GM23338 (cell line): Measurements from ENCODE around the gene CHRD. TPM values are rescaled to one million over a fixed set of nuclear protein-coding genes. Genes with fewer than 3 reads are reported as not detected.

Experiments used
- ATAC-seq: fragments of 200-7000 bp; cut with Tn5 transposase; 3 replicates; pipeline ENCODE4 v1.9.1; 2020
- DNase-seq: peaks from one replicate; pipeline ENCODE4 v3.0.0-alpha.2; 2015; ENCODE audit warnings: low spot score
- H2AFZ ChIP-seq: fragments of 200-600 bp; sonication (generic); 2 replicates; pipeline ENCODE4 v1.8.0; 2016; ENCODE audit warnings: antibody characterized with exemption, mild to moderate bottlenecking, moderate library complexity
- H3F3A ChIP-seq: fragments of 200-600 bp; sonication (generic); replicated peaks from 2 replicates; pipeline ENCODE4 v1.8.0; 2017; ENCODE audit warnings: antibody characterized with exemption, mixed run types, low read depth
- H3K27ac ChIP-seq: fragments of 200-600 bp; sonication (generic); 2 replicates; pipeline ENCODE4 v1.6.1; 2016; ENCODE audit warnings: low read depth
- H3K27me3 ChIP-seq: fragments of 200-600 bp; sonication (generic); 2 replicates; pipeline ENCODE4 v1.8.0; 2016; ENCODE audit warnings: mild to moderate bottlenecking, mixed run types, moderate library complexity; ENCODE audit not compliant: insufficient read depth
- H3K36me3 ChIP-seq: fragments of 200-600 bp; sonication (generic); 2 replicates; pipeline ENCODE4 v1.8.0; 2016; ENCODE audit warnings: mild to moderate bottlenecking; ENCODE audit not compliant: insufficient read depth
- H3K4me1 ChIP-seq: fragments of 200-600 bp; sonication (generic); 2 replicates; pipeline ENCODE4 v1.8.0; 2016; ENCODE audit warnings: mild to moderate bottlenecking, moderate library complexity; ENCODE audit not compliant: insufficient read depth
- H3K4me2 ChIP-seq: fragments of 200-600 bp; sonication (generic); 2 replicates; pipeline ENCODE4 v1.7.1; 2017; ENCODE audit warnings: mixed run types
- H3K4me3 ChIP-seq: fragments of 200-600 bp; sonication (generic); 2 replicates; pipeline ENCODE4 v1.6.1; 2016; ENCODE audit warnings: mixed run types
- H3K79me2 ChIP-seq: fragments of 200-600 bp; sonication (generic); replicated peaks from 2 replicates; pipeline ENCODE4 v1.8.0; 2017; ENCODE audit warnings: mild to moderate bottlenecking; ENCODE audit not compliant: insufficient read depth
- H3K9me2 ChIP-seq: fragments of 200-600 bp; sonication (generic); 2 replicates; pipeline ENCODE4 v1.8.0; 2017; ENCODE audit not compliant: insufficient read depth
- H4K20me1 ChIP-seq: fragments of 200-600 bp; sonication (generic); replicated peaks from 2 replicates; pipeline ENCODE4 v1.8.0; 2017; ENCODE audit warnings: mild to moderate bottlenecking; ENCODE audit not compliant: insufficient read depth
- H3K27ac Mint-ChIP-seq: 2 replicates; pipeline ENCODE4 v1.8.0; 2020; ENCODE audit warnings: inconsistent platforms, mild to moderate bottlenecking, moderate library complexity, mixed read lengths
- H3K27me3 Mint-ChIP-seq: 3 replicates; pipeline ENCODE4 v1.8.0; 2022; ENCODE audit warnings: low read depth, mild to moderate bottlenecking, moderate library complexity, mixed read lengths, inconsistent platforms; ENCODE audit not compliant: insufficient read depth, poor library complexity
- H3K36me3 Mint-ChIP-seq: 3 replicates; pipeline ENCODE4 v1.8.0; 2021; ENCODE audit warnings: low read depth, mild to moderate bottlenecking, inconsistent platforms, moderate library complexity, mixed read lengths
- H3K4me1 Mint-ChIP-seq: 3 replicates; pipeline ENCODE4 v1.8.0; 2020; ENCODE audit warnings: mild to moderate bottlenecking, inconsistent platforms, mixed read lengths
- H3K4me3 Mint-ChIP-seq: 3 replicates; pipeline ENCODE4 v1.8.0; 2021; ENCODE audit warnings: moderate library complexity, mild to moderate bottlenecking, inconsistent platforms, mixed read lengths
- H3K9me3 Mint-ChIP-seq: 3 replicates; pipeline ENCODE4 v1.8.0; 2020; ENCODE audit warnings: moderate library complexity, mild to moderate bottlenecking, inconsistent platforms, mixed read lengths
- CREB1 ChIP-seq: fragments of 250-450 bp; sonication (Bioruptor Pico); IDR thresholded peaks from 2 replicates; pipeline ENCODE4 v1.5.0; 2020; ENCODE audit warnings: low read depth, mild to moderate bottlenecking, moderate library complexity
- ETS1 ChIP-seq: IDR thresholded peaks from 2 replicates; pipeline ENCODE4 v1.6.1; 2016; ENCODE audit warnings: antibody characterized with exemption
- EZH2 ChIP-seq: fragments of 200-600 bp; sonication (generic); IDR thresholded peaks from one replicate; pipeline ENCODE4 v1.8.0; 2017; ENCODE audit warnings: antibody characterized with exemption, mild to moderate bottlenecking, low read depth; ENCODE audit not compliant: unreplicated experiment
- EZH2phosphoT487 ChIP-seq: fragments of 200-600 bp; sonication (generic); IDR thresholded peaks from one replicate; pipeline ENCODE4 v1.8.1; 2018; ENCODE audit warnings: antibody characterized with exemption; ENCODE audit not compliant: unreplicated experiment
- NANOG ChIP-seq: IDR thresholded peaks from 2 replicates; pipeline ENCODE4 v1.6.1; 2016; ENCODE audit warnings: antibody characterized with exemption, borderline replicate concordance
- REST ChIP-seq: IDR thresholded peaks from one replicate; pipeline ENCODE4 v1.6.1; 2018; ENCODE audit warnings: antibody characterized with exemption; ENCODE audit not compliant: unreplicated experiment
- ZNF114 ChIP-seq: fragments of 250-450 bp; sonication (Bioruptor Pico); IDR thresholded peaks from 2 replicates; pipeline ENCODE4 v1.5.0; 2020; ENCODE audit warnings: mild to moderate bottlenecking, moderate library complexity
- polyA plus RNA-seq: library from polyadenylated mRNA; unstranded; fragments of >200 nt; fragmentation: Nextera tagmentation; extraction: Ambion mirVana; gene quantifications from 2 replicates; pipeline ENCODE4 v1.2.1, GENCODE V29; 2016
- total RNA-seq: library from RNA; depleted of rRNA; stranded (reverse); fragments of >200 nt; shearing (Covaris generic); gene quantifications from 2 replicates; pipeline ENCODE4 v1.2.3, GENCODE V29; 2014

The CHRD gene
- total and polyA plus RNA-seq, 2 experiments from 2014 or later, result 0.34 to 0.66 TPM

- H3K4me3 Mint-ChIP-seq, result no peak overlapping the region
- no peaks in the 10 kb centered on the region for H4K20me1 ChIP-seq
- no peaks in the 10 kb centered on the region for H3K9me3 Mint-ChIP-seq
- 0 out of 2 replicates have a peak overlapping the region, but pooled peaks have one; percentile 47 for H2AFZ ChIP-seq
- TF ChIP-seq EZH2phosphoT487, result no peak
- peaks cover 7% of the 10 kb centered on the region; the same call in 1 of the 3 replicates for H3K4me1 Mint-ChIP-seq
- H3K9me2 ChIP-seq, result no peaks in the 10 kb centered on the region
- no peaks in the 10 kb centered on the region; the same call in 1 of the 2 replicates for H3K4me1 ChIP-seq
- DNase-seq, result no peak
- H3K79me2 ChIP-seq, result no peaks in the 10 kb centered on the region
- H3K36me3 Mint-ChIP-seq, result no peaks in the 10 kb centered on the region
- H3K4me3 ChIP-seq, result no peak overlapping the region
- no peak for ATAC-seq
- H3K4me2 ChIP-seq, result no peak overlapping the region
- no peak overlapping the region for H3K27ac ChIP-seq
- no peak overlapping the region for H3K27ac Mint-ChIP-seq
- no peaks in the 10 kb centered on the region for H3F3A ChIP-seq
- H3K27me3 ChIP-seq, result no peaks in the 10 kb centered on the region
- H3K27me3 Mint-ChIP-seq, result peaks cover 15% of the 10 kb centered on the region
- H3K36me3 ChIP-seq, result no peaks in the 10 kb centered on the region
These were observed 15.4 kb downstream of the CHRD start for GRCh38 chr3:184395320-184395660.

- H3K27ac ChIP-seq, result no peak overlapping the region
- H2AFZ ChIP-seq, result peak overlapping the region; percentile 92; the same call in 1 of the 2 replicates
- no peaks in the 10 kb centered on the region for H3K36me3 Mint-ChIP-seq
These were observed 19.6 kb downstream of the CHRD start for GRCh38 chr3:184399410-184399809.

More at GRCh38 chr3:184399410-184399809, 19.6 kb downstream of the CHRD start:
- Mint-ChIP-seq H3K4me1 (peaks cover 7% of the 10 kb centered on the region; the same call in 1 of the 3 replicates), H3K27ac (no peak overlapping the region), H3K27me3 (peaks cover 16% of the 10 kb centered on the region), H3K9me3 (no peaks in the 10 kb centered on the region), H3K4me3 (0 out of 3 replicates have a peak overlapping the region, but pooled peaks have one; percentile 24)
- Histone ChIP-seq H3K4me2 (peak overlapping the region; percentile 68), H3K4me3 (no peak overlapping the region; the same call in 1 of the 2 replicates), H3K4me1 (no peaks in the 10 kb centered on the region; the same call in 1 of the 2 replicates), H3K79me2 (no peaks in the 10 kb centered on the region), H3K9me2 (no peaks in the 10 kb centered on the region), H3K27me3 (no peaks in the 10 kb centered on the region), H4K20me1 (no peaks in the 10 kb centered on the region), H3K36me3 (no peaks in the 10 kb centered on the region), H3F3A (no peaks in the 10 kb centered on the region)
- DNase-seq (peak; percentile 36), ATAC-seq (peak; percentile 81)
- TF ChIP-seq ZNF114 (CRISPR knock-in tag), result no peak
- TF ChIP-seq CREB1 (CRISPR knock-in tag), result no peak
- no peak for TF ChIP-seq REST
- no peak for TF ChIP-seq EZH2
- TF ChIP-seq NANOG, result no peak
- TF ChIP-seq ETS1, result no peak
